H1 (cell line): Measurements from ENCODE around the gene FANCI. TPM values are rescaled to one million over a fixed set of nuclear protein-coding genes. Genes with fewer than 3 reads are reported as not detected.

ENCODE experiments used
- CBX5 ChIP-seq: fragments of 300-800, 300-1000 bp; sonication (generic); IDR thresholded peaks from 2 replicates; pipeline ENCODE4 v1.7.1; 2016; ENCODE audit warnings: antibody characterized with exemption, low read length, low read depth
- GTF2F1 ChIP-seq: IDR thresholded peaks from 2 replicates; pipeline ENCODE4 v1.6.1; 2012; ENCODE audit warnings: low read depth, low read length, improper control_type of control experiment, borderline replicate concordance
- RAD21 ChIP-seq, 2 experiments: IDR thresholded peaks in 1 of 2; conservative IDR thresholded peaks in 1 of 2; 2 replicates each; pipeline ENCODE4 v1.6.1; 2011; ENCODE audit warnings: low read depth in 2 of 2, low read length in 2 of 2, improper control_type of control experiment in 1 of 2, inconsistent platforms in 1 of 2, mild to moderate bottlenecking in 1 of 2, moderate library complexity in 1 of 2
- SIN3A ChIP-seq, 2 experiments: IDR thresholded peaks in 1 of 2; conservative IDR thresholded peaks in 1 of 2; 2 replicates each; pipeline ENCODE4 v1.6.1; 2011 to 2012; ENCODE audit warnings: low read length in 2 of 2, improper control_type of control experiment in 1 of 2, low read depth in 1 of 2, mild to moderate bottlenecking in 1 of 2
- SUZ12 ChIP-seq: fragments of 200-600 bp; sonication (generic); IDR thresholded peaks from 2 replicates; pipeline ENCODE4 v1.6.1; 2012; ENCODE audit warnings: mild to moderate bottlenecking, inconsistent platforms, low read length, moderate library complexity, mixed read lengths
- polyA plus RNA-seq, 7 experiments: library from polyadenylated mRNA; depleted of rRNA in 3 of 7; stranded (reverse) in 5 of 7; unstranded in 2 of 7; fragments of >200 nt in 5 of 7; fragments of 200-250 nt in 2 of 7; gene quantifications; 1 replicate in 5 of 7; 2 replicates in 1 of 7; 4 replicates in 1 of 7; pipeline versions ENCODE4 v1.2.1 to v1.2.3, GENCODE V29; 2011 to 2013; ENCODE audit warnings: missing spikeins in 2 of 7, mixed read lengths in 2 of 7
- total RNA-seq: library from RNA; stranded (reverse); fragmentation: NEBNext Ultra II Directional; extraction: Animal tissue kit (Norgen Biotek cat#: 25700); gene quantifications from 2 replicates; pipeline ENCODE4 v1.2.1, GENCODE V29; 2021
- TF ChIP-seq, protein P1 (sequence below), 3 experiments: IDR thresholded peaks; 1 replicate in 2 of 3; 2 replicates in 1 of 3; pipeline versions ENCODE4 v1.5.1 to v1.6.1; 2011; ENCODE audit warnings: low read length in 3 of 3, mild to moderate bottlenecking in 3 of 3, inconsistent platforms in 2 of 3, low read depth in 1 of 3, moderate library complexity in 1 of 3; ENCODE audit not compliant: insufficient read depth in 1 of 3; ENCODE audit errors: control extremely low read depth in 1 of 3

FANCI gene
- total and polyA plus RNA-seq, 2 of the 8 experiments (the other 6 are each of a cell fraction or from before 2014, with no cell fraction given): 37.8 to 115 TPM

DNA sequence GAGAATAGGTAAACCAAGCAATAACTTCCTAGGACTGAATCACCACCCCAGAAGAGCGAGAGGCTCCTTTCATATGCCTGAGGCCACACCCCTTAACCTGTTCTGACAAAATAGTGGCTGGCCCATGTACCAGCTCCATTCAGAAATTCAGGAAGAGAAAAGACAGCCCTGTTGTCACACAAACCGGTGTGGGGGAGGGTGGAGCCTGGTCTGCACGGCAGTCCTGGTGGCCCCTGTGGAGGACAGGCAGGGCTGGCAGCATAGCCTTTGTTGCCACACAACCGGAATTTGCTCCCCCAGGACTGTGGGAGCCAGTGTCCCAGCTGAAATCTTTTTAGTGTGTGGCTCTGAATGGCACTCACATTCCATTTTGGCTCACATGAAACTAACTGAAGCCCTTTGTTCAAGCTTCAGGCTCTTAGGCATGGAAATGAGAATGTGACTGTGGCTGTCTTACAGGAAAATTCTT, 46.2 kb upstream of the FANCI start (continued):
- TF ChIP-seq SIN3A (conservative IDR thresholded peaks at IDR 0.05 in 1 of 2, IDR thresholded peaks at IDR 0.05 in 1 of 2; ENCODE audit: low read depth in 1 of 2, low read length in 2 of 2) (peak in 1 of 2 experiments; percentile 27; a peak in 1 of 4 replicates), RAD21 (IDR thresholded peaks at IDR 0.05 in 1 of 2, conservative IDR thresholded peaks at IDR 0.05 in 1 of 2; ENCODE audit: low read depth in 2 of 2, low read length in 2 of 2) (0 out of 4 replicates have a peak, but pooled peaks of 1 of the 2 experiments have one; percentile 2), SUZ12 (no peak), GTF2F1 (no peak), CBX5 (no peak)
- TF ChIP-seq, protein P1, sequence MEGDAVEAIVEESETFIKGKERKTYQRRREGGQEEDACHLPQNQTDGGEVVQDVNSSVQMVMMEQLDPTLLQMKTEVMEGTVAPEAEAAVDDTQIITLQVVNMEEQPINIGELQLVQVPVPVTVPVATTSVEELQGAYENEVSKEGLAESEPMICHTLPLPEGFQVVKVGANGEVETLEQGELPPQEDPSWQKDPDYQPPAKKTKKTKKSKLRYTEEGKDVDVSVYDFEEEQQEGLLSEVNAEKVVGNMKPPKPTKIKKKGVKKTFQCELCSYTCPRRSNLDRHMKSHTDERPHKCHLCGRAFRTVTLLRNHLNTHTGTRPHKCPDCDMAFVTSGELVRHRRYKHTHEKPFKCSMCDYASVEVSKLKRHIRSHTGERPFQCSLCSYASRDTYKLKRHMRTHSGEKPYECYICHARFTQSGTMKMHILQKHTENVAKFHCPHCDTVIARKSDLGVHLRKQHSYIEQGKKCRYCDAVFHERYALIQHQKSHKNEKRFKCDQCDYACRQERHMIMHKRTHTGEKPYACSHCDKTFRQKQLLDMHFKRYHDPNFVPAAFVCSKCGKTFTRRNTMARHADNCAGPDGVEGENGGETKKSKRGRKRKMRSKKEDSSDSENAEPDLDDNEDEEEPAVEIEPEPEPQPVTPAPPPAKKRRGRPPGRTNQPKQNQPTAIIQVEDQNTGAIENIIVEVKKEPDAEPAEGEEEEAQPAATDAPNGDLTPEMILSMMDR (IDR thresholded peaks at IDR 0.05; ENCODE audit: control extremely low read depth in 1 of 3, insufficient read depth in 1 of 3, low read depth in 1 of 3, low read length in 3 of 3): no peak
